ENCODE measurements around the gene TWIST2.

Gene TWIST2

GRCh38 chr2:238856713-238857567, 9.1 kb downstream of the TWIST2 start:
- DNase-seq (ENCODE audit: low read depth in 2 of 2): no peak

GRCh38 chr2:238857959-238858358, 10.1 kb downstream of the TWIST2 start:
- DNase-seq (ENCODE audit: low read depth in 2 of 2): no peak

DNA sequence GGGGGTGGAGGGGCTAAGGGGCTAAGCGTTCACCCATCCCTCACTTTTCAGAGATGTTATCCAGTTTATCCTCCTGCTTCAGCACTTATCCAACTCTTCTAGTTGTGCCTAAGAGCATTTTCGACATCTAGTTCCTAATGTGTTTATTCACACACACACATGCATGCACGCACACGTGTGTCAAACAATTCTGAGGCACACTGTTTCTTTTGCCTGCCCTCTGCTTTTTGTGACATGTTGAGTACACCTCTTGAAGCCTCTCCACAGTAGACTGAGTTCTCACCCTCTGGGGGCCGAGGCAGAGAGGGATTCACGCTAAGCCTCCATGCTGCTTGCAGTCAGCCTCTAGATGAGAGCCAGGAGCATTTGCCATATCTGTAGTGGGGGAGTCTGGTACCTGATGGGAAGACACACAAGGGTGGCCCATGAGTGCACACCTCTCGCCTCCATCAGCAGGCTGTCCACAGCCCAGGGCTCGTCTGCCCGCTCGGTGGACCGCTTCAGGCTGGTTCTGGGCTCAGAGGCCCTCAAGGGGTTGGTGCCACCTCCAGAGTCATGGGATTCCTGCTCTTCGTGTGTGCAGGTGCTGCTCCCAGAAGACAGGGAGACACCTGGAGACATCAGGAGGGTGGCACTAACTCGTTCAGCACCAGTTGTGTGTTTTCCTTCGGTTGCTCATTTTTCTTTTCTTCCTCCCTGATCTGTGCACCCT, 11.9 kb downstream of the TWIST2 start:
- DNase-seq (ENCODE audit: low read depth in 2 of 2): no peak

GRCh38 chr2:238861013-238861730, 13.3 kb downstream of the TWIST2 start:
- no peak for DNase-seq (ENCODE audit: low read depth in 2 of 2)

DNA sequence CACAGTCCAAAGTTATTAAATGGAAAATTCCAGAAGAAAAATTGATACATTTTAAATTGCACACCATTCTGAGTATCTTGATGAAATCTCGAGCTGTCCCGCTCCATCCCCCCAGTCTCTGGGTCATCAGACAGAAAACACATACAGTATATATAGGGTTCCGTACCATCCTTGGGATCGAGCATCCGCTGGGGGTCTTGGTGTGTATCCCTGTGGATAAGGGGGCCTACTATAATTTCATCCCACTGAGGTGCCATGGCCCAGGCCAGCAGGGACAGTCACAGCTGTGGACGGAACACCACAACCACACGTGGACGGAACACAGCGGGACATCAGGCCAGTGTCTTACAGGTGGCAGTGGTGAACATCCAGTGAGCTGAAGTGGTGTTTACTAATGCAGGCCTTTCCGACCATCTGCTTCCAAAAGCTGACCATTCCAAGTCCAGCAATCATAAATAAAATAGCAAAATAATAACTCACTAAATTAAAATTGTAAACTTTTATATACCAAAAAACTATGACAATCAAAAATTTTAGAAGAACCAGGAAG, 14.0 kb downstream of the TWIST2 start:
- no peak for DNase-seq (ENCODE audit: low read depth in 2 of 2)

- no peak for DNase-seq (ENCODE audit: low read depth in 2 of 2)
These were observed 14.8 kb downstream of the TWIST2 start for GRCh38 chr2:238862701-238863100.

- DNase-seq (ENCODE audit: low read depth in 2 of 2): no peak
These were observed 15.3 kb downstream of the TWIST2 start for GRCh38 chr2:238863231-238863630.

DNA sequence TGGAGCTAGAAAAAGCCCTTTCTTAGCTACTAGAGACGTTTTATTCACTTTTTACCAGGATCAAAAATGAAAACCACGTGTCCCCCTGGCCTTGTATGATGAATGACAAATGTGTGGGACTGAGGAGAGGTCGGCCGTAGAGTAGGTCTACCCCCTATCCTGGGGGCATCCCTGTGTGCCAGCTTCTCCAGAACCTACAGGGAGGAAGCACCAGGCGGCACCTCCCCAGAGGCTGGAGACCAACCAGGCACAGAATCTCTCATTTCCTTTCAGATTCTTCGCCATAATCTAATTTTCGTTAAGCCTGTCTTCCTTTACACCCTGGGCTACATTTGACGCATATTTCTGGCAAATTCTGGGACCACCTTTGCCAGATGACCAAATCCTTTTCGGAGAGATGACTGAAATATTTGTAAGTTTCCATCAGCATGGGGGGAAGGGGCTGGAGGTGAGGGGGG, 15.9 kb downstream of the TWIST2 start:
- no peak for DNase-seq (ENCODE audit: low read depth in 2 of 2)

- peak; percentile 27 to 47 for DNase-seq (ENCODE audit: low read depth in 2 of 2)
These were observed 16.5 kb downstream of the TWIST2 start for GRCh38 chr2:238864207-238865014.

GRCh38 chr2:238865015-238865719, 17.3 kb downstream of the TWIST2 start:
- DNase-seq (ENCODE audit: low read depth in 2 of 2): no peak

DNA sequence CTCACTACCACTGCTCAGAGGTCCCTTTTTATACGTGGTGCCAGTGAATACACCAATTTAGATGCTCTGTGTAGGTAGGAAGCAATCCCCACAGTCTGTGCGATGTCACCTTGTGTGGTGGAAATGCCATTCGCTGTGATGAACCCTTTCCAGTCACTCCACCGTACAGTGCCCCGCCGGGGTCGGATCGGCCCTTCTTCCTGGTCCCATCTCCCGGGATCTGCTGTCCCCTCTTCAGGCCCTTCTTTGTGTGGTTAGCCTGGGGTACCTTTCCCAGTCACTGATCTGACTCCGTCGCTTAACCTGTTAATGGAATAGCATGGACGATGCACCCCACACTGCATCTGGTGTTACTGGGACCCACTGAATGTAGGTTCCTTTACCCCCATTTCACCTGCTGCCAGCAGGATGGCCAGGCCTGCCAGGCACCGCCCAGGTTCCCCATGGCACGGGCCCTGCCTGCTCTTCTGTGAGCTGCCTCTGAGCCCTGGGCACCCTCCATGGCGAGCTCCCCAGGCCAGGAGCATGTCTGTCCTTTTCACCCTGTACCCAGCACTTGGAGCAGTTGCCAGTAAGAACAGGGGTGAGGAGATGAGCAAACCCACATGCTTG, 18.0 kb downstream of the TWIST2 start:
- no peak for DNase-seq (ENCODE audit: low read depth in 2 of 2)

DNA sequence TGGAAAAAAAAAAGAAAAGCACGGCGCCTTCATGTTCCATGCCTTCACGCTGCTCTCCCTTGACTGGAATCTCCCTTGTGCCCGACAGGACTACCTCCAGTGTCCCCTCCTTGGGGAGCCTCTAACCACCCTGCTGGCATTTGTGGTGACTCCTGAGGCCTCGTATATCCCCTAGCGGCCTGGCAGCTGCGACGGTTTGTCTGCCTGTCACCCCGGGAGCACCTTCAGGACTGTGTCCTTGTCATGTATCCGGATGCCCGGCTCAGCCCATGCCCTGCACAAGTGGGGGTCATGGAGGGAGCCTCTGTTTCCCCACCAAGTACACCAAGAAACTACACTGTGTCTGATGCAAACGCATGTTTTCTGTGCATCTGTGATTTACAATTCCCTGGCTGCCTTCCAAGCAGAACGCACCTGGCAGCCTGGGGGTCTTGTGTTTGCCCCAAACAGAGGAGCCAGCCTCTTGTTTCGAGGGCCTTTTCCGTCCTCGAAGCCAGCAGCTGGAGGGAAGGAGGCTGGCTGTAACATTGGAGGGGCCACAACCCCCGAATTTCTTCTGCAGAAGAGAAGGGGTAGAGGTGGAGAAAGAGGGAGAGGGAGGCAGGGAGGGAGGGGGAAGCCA, 18.9 kb downstream of the TWIST2 start:
- no peak for DNase-seq (ENCODE audit: low read depth in 2 of 2)

DNA sequence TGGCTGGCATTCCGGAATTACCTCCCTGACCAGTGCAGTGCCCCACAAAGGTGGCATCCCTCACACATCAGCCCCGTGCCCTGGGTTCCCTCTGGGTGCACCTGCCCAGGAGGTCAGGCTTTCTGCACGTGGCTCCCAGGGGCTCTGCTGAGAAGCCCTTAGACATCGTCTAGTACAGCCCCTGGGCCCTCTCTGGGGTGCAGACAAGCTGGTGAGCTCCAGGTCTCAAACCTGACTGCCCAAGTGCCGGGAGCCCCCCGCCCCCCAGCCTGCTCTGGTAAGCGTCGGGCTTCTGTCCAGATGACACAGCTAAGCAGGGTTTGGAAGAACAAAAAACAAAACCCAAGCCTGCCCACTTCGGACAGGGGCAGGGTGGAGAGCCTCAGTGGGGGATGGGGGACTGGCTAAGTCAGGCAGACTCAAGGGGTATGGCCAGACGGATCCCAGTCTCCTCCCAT, 20.2 kb downstream of the TWIST2 start:
- DNase-seq (ENCODE audit: low read depth in 2 of 2): no peak

DNA sequence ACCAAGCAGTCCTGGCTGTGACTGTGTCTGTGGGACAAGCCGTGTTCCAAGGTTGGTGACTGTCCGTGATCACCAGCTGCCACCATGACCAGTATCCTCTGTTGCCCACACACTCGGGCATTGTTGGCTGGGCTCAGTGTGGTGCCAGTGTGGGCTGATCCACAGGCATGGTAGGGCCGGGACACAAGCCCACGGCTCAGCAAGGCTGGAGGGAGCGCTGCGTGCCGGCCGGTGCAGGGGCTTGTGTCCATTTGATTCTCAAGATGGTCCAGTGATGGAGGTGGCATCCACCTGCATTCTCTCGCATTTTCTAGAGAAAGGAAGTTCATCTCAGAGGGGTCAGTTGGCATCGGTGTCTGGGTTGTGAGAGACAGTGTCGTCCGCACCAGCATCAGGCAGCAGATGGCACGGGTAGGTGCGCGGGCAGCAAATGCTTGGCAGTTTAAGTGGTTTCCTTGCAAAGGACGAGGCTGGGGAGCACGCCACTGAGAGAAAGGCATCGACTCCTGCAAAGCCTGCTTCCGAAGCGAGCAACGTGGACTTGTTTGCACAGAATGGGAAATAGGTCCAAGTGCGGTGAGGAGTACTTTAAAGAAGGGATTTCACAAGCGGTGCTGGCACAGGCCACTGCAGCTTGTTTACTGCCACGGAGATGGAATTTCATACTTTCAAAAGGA, 20.9 kb downstream of the TWIST2 start:
- DNase-seq (ENCODE audit: low read depth in 2 of 2): no peak

DNA sequence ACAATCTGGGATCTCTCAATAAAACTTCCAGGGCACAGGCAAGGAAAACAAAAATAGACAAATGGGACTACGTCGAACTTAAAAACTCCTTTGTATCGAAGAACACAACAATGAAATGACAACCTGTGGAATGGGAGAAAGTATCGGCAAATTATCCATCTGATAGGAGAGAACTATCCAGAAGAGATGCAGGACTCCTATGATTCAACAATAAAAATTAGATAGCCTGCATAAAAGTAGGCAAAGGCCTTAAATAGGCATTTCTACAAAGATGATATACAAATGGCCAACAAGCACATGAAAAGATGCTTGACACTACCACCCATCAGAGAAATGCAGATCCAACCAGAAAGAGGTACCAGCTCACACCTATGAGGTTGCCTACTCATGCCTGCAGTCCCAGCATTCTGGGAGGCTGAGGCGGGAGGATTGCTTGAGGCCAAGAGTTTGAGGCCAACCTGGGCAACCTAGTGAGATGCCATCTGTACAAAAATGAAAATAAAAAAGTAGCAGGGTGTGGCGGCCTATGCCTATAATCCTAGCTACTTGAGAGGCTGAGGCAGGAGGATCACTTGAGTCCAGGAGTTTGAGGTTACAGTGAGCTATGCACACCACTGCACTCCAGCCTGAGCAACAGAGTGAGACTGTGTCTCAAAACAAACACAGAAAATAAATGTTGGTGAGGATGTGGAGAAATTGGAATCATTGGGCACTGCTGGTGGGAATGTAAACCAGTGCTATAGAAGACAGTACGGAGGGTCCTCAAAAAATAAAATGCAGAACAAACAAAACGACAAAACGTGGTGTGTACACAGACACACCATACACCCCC, 21.6 kb downstream of the TWIST2 start:
- DNase-seq (ENCODE audit: low read depth in 2 of 2): no peak

GRCh38 chr2:238870261-238870660, 22.4 kb downstream of the TWIST2 start:
- DNase-seq (ENCODE audit: low read depth in 2 of 2): no peak

DNA sequence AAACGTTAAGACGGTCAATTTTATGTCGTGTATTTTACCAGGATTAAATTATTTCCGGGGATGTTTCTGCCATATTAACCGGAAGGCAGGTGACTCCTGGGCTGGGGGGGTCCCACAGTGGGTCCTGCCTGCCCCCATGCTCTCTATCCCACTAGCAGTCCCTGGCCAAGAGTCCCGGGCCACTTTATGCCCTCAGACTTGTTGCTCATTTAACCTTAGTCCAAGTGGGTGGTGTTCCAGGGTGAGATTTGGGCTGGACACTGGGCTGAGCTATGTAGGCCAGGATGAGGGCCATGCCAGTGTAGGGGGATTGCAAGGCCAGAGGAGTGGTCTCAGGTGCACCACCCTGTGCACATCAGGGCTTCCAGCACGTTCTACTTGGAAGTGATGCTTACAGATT, 24.1 kb downstream of the TWIST2 start:
- DNase-seq (ENCODE audit: low read depth in 2 of 2): no peak
